Right atrium auricular region (tissue), 2 donors: Measurements from ENCODE around the gene FBXO33. TPM values are rescaled to one million over a fixed set of nuclear protein-coding genes. Genes with fewer than 3 reads are reported as not detected.
"Not testable (repeated sequence)": the region's sequence is repeated elsewhere in the genome, so short reads cannot be mapped to it uniquely, and the experiment has no call there.

Experiments used
- DNase-seq: peaks from one replicate; pipeline ENCODE4 v3.0.0-alpha.2; 2019; ENCODE audit warnings: low spot score
- H3K27ac ChIP-seq, 2 donors: fragments of 200-600 bp; sonication (generic); 1 replicate in 1 of 2; 2 replicates in 1 of 2; pipeline ENCODE4 v1.5.1; 2016 to 2019
- H3K27me3 ChIP-seq, 2 donors: fragments of 200-600 bp; sonication (generic); one replicate each; pipeline versions ENCODE4 v1.5.1 to v1.6.0; 2017 to 2019
- H3K36me3 ChIP-seq: fragments of 200-600 bp; sonication (generic); one replicate; pipeline ENCODE4 v1.5.1; 2016
- H3K4me1 ChIP-seq, 2 donors: fragments of 200-600 bp; sonication (generic); one replicate each; pipeline versions ENCODE4 v1.5.1 to v1.6.0; 2017 to 2019
- H3K4me3 ChIP-seq, 2 donors: fragments of 200-600 bp; sonication (generic); 1 replicate in 1 of 2; 2 replicates in 1 of 2; pipeline ENCODE4 v1.5.1; 2017 to 2019; ENCODE audit warnings: mild to moderate bottlenecking in 1 of 2, moderate library complexity in 1 of 2
- H3K9me3 ChIP-seq, 2 donors: fragments of 200-600 bp; sonication (generic); one replicate each; pipeline ENCODE4 v1.5.1; 2019
- total RNA-seq, 2 donors: library from RNA; depleted of rRNA; stranded (reverse); fragments of >200 nt; gene quantifications; one replicate each; pipeline ENCODE4 v1.1.0, GENCODE V29; 2016
- TF ChIP-seq, protein P1 (sequence below), 2 donors: fragments of 200-600 bp; sonication (generic); IDR thresholded peaks; one replicate each; pipeline ENCODE4 v1.5.1; 2019; ENCODE audit warnings: antibody characterized with exemption in 2 of 2

The FBXO33 gene
- total RNA-seq, 2 donors from 2014 or later = 6.6 to 9.2 TPM

- TF ChIP-seq, protein P1, sequence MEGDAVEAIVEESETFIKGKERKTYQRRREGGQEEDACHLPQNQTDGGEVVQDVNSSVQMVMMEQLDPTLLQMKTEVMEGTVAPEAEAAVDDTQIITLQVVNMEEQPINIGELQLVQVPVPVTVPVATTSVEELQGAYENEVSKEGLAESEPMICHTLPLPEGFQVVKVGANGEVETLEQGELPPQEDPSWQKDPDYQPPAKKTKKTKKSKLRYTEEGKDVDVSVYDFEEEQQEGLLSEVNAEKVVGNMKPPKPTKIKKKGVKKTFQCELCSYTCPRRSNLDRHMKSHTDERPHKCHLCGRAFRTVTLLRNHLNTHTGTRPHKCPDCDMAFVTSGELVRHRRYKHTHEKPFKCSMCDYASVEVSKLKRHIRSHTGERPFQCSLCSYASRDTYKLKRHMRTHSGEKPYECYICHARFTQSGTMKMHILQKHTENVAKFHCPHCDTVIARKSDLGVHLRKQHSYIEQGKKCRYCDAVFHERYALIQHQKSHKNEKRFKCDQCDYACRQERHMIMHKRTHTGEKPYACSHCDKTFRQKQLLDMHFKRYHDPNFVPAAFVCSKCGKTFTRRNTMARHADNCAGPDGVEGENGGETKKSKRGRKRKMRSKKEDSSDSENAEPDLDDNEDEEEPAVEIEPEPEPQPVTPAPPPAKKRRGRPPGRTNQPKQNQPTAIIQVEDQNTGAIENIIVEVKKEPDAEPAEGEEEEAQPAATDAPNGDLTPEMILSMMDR (IDR thresholded peaks at IDR 0.05) = no peak
Observed at GRCh38 chr14:39360316-39360715, 71.9 kb downstream of the FBXO33 start.

GRCh38 chr14:39359069-39359468 is 73.2 kb downstream of the FBXO33 start:
- DNase-seq, H3K4me1 ChIP-seq, H3K36me3 ChIP-seq, H3K27ac ChIP-seq, H3K9me3 ChIP-seq, H3K27me3 ChIP-seq, H3K4me3 ChIP-seq: not testable (repeated sequence)

More at GRCh38 chr14:39360316-39360715, 71.9 kb downstream of the FBXO33 start:
- Histone ChIP-seq H3K4me3 (no peak overlapping the region), H3K27me3 (no peaks in the 10 kb centered on the region), H3K4me1 (no peaks in the 10 kb centered on the region), H3K9me3 (peaks cover 4 to 21% of the 10 kb centered on the region in 2 donors), H3K27ac (no peak overlapping the region), H3K36me3 (no peaks in the 10 kb centered on the region)
- DNase-seq = no peak

- peaks cover 12% of the 10 kb centered on the region for H3K36me3 ChIP-seq
- H3K27me3 ChIP-seq = no peaks in the 10 kb centered on the region
- no peaks in the 10 kb centered on the region for H3K4me1 ChIP-seq
- H3K27ac ChIP-seq = no peak overlapping the region
- no peak overlapping the region for H3K4me3 ChIP-seq
- TF ChIP-seq, protein P1 (IDR thresholded peaks at IDR 0.05) = no peak
- no peak for DNase-seq
- H3K9me3 ChIP-seq = peaks cover 0 to 3% of the 10 kb centered on the region in 2 donors
Observed at GRCh38 chr14:39351708-39352107, 80.5 kb downstream of the FBXO33 start.

DNA sequence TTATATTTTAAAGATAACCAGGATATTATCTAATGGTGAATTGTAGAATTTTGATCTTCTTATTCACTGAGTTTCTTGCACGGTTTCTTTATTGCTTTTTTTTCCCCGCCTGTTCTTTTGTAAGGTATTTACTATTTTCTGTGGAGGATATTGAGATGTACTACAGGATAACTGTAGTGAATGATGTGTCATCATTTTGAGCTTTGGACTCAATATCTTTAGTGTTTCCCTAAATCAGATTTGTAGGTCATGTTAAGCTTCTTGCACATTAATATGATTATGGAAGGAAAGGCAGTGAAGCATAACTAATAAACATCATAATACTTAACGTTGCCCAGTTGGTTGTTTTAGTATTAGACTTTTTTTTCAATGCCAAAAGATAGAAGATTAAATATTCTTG is 81.4 kb downstream of the FBXO33 start:
- peaks cover 14% of the 10 kb centered on the region for H3K36me3 ChIP-seq
- H3K4me1 ChIP-seq = no peaks in the 10 kb centered on the region
- DNase-seq = no peak
- no peaks in the 10 kb centered on the region for H3K27me3 ChIP-seq
- peaks cover 0 to 3% of the 10 kb centered on the region in 2 donors for H3K9me3 ChIP-seq
- H3K4me3 ChIP-seq = no peak overlapping the region
- TF ChIP-seq, protein P1 (IDR thresholded peaks at IDR 0.05) = no peak
- no peak overlapping the region for H3K27ac ChIP-seq

Other genes with a start within 250 kb of the FBXO33 start
- gene MIA2, start 198.5 kb downstream of the FBXO33 start, total RNA-seq = 10 to 100 TPM; 14.2 to 34.2 TPM